Measurements from ENCODE around the gene C9orf50.

The C9orf50 gene

DNA sequence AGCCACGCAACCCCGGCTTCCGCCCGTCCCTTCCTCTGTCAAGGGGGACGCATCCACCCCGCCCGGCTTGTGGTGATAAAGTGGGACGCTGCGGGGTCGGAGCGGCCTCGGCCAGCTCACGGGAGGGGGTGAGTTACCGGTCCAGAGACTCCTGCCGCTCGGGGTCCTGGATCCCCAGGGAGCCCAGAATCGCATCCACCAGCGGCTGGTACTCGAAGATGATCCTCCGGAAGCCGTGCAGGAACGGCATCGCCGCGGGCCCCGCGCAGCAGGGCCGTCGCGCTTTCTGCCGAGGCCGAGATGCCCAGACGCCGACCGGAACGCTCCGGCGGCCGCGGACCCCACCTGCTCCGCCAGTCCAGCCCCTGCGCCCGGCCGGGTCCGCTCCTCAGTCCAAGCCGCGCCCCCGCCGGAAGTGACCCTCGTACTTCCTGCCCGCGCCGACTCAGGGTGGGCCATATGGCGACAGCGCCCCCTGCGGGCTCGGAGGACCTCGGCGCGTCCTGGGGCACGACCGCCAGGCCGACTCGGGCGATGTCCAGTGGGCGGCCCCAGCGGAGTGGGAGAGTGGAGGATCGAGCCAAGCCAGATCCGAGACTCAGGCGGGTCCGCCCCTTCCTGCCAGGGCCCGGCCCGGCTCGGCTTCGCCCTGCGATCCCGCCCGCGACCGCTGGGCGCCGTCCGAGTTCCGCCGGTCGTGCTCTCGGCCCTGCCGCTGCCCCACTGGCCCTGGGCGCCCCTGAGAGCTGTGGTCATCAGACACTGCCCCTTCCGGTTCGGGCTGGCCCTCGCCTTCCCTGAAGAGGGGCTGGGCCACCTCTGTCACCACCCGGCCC, 21.1 kb upstream of the C9orf50 start, which contains the start of gene ASB6:
TSS of gene ASB6 (minus strand) at position 402 of the 836 bp plus-strand sequence. CDS start at position 250, 152 bp downstream.
- DNase-seq (ENCODE audit: low read depth): peak; percentile 90
- peak; percentile 86 for TF ChIP-seq CTCF (IDR thresholded peaks at IDR 0.05; ENCODE audit: control insufficient read depth, extremely low read depth, insufficient read depth)
- H3K4me3 ChIP-seq (ENCODE audit: low read depth, low read length): peak within 1 kb of the TSS; percentile 94

DNA sequence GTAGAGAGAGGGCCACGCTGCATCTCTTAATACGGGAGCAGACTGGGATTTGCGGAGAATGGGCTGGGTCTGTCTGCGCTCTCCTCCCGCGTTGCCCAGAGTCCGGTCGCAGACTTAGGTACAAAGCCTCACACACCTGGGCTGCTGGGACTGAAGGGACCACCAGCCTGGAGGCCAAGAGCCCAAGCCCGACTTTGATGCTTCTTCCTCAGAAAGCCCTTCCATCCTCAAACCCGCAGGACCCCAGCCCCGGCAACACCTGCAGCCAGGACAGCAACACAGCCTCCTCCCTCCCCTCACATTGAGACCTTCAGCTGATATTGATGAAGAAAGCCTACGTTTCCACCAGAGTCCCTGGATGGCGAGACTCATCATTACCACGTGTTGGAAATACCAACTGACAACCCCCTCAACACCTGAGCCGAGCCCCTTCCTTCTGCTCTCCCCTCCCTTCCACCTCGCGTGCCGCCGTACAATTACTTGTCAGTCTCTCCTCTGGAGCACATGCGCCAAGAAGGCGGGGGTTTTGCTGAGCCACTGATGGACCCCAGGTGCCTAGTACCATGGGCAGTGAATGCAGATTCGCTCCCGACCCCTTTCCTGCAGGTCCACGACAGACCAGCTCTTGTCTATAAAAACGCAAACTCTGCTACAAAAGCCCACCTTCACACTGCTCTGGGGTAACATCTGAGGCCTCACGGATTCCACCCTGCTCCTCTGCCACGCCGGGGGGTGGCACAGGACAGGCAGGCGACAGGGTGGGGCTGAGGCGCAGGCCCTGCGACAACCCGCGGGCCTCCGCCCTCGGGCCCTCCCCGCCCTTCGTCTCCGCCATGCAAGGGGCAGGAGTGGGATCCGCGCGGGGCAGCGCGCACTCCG, 20.2 kb upstream of the C9orf50 start:
- no peak for DNase-seq (ENCODE audit: low read depth)
- no peak for TF ChIP-seq CTCF (IDR thresholded peaks at IDR 0.05; ENCODE audit: control insufficient read depth, extremely low read depth, insufficient read depth)
- peak overlapping the region; percentile 94 for H3K4me3 ChIP-seq (ENCODE audit: low read depth, low read length)

DNA sequence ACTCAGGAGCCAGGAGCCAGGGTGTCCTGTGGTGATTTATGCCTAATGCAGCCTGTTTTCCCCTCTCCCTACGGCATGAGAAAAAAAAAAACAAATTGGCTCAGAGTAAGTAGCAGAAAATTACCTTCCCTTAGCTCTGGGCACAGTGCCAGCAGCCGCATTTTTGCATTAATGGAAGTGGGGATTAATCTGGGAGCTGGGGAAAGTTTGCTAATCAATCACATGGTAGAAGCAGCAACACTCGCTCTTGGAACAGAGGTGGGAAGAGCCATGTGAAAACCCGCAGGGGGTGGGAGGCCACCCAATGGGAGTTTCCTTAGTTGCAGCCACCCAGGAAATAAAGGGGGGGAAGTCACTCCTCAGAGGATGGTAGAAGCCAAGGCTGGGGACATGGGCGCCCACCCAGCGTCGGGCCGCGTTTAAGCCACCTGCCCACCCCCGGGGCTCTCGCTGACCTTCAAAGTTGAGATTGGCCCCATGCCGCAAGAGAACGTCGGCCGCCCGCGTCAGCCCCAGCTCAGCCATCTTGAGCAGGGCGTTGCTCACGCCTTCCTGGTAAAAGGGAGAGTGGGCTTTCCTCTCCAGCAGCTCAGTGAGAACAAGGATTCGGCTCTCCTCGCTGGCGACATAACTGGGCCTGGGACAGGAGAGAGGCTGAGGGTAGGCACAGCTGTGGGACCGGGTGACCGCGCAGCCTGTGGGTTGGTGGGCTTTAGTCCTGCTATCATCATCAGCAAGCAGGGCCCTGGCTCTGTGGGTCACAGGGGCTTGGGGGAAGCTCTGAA, 19.4 kb upstream of the C9orf50 start:
- no peak for TF ChIP-seq CTCF (IDR thresholded peaks at IDR 0.05; ENCODE audit: control insufficient read depth, extremely low read depth, insufficient read depth)
- peak overlapping the region; percentile 94 for H3K4me3 ChIP-seq (ENCODE audit: low read depth, low read length)
- no peak for DNase-seq (ENCODE audit: low read depth)

DNA sequence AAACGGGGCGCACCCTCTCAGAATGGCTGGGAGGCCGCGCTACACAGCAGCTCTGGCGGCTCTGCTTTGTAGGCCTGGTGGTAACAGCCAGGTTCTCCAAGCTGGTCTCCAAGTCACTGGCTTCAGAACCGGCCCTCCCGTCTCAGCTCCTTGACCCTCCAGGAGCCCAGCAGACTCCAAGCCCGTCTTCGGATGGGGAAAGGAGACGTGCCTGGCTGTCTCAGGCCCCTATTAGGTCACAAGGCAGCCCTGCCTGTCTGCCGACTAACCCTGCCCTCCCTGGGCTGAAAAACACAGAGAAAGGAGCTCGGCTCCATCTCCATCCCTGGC, 18.8 kb upstream of the C9orf50 start:
- DNase-seq (ENCODE audit: low read depth): no peak
- no peak for TF ChIP-seq CTCF (IDR thresholded peaks at IDR 0.05; ENCODE audit: control insufficient read depth, extremely low read depth, insufficient read depth)
- H3K4me3 ChIP-seq (ENCODE audit: low read depth, low read length): no peak overlapping the region

DNA sequence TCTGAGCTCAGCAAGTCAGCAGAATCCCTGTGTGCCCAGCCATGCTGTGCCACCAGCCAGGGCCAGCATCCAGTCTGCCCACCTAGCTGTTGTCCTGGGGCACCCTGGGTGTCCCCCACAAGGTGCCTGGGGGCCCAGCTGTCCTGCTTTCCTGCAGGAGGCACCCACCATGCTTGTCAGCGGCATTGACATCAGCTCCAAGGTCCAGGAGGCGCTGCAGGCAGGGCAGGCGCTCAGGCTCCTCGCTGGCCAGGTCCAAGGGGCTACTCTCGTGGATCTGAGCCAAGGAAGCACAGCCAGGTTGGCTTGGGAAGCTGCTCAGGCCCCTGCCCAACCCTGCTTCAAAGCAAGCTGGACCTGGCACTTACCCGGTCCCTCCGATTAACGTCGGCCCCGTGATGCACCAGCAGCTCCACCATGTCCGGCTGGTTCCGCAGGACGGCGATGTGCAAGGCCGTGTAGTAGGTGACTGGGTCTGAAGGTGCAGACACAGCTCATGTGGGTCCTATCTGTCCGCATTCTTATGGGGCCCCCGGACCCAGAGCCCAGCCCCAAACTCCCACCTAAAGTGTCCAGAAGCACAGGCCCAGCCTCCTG, 18.2 kb upstream of the C9orf50 start:
- DNase-seq (ENCODE audit: low read depth): no peak
- no peak overlapping the region for H3K4me3 ChIP-seq (ENCODE audit: low read depth, low read length)
- TF ChIP-seq CTCF (IDR thresholded peaks at IDR 0.05; ENCODE audit: control insufficient read depth, extremely low read depth, insufficient read depth): no peak
